Right lobe of liver (tissue), 4 donors: ENCODE measurements around the gene SPSB3.

Experiments used
- CTCF ChIP-seq, 4 donors: fragments of 200-600 bp in 3 of 4; fragments of 450-650 bp in 1 of 4; IDR thresholded peaks; one replicate each; pipeline versions ENCODE4 v1.5.1 to v1.8.0; 2016 to 2022; ENCODE audit warnings: antibody characterized with exemption in 4 of 4, mild to moderate bottlenecking in 2 of 4
- POLR2A ChIP-seq: fragments of 450-650 bp; IDR thresholded peaks from one replicate; pipeline ENCODE4 v1.6.1; 2017; ENCODE audit warnings: antibody characterized with exemption, mild to moderate bottlenecking
- donor health status: DM: no; HTN: no; CAD: no.
- donor health status: DM: no; HTN: no; CAD: no.
- donor health status: DM: no; HTN: yes; CAD: no.

- TF ChIP-seq CTCF (IDR thresholded peaks at IDR 0.05) = no peak
- TF ChIP-seq POLR2A = no peak
These were observed 8.4 kb upstream of the SPSB3 start for GRCh38 chr16:1790611-1791255.
